GM19397 (cell line): ENCODE results near the gene NADSYN1.
"Not testable (repeated sequence)": the region's sequence is repeated elsewhere in the genome, so short reads cannot be mapped to it uniquely, and the experiment has no call there.

Experiments
- ATAC-seq: cut with Tn5 transposase; IDR thresholded peaks from one replicate; pipeline ENCODE4 v1.9.1; 2021; ENCODE audit warnings: mild to moderate bottlenecking, moderate library complexity; ENCODE audit not compliant: unreplicated experiment

Gene NADSYN1

DNA sequence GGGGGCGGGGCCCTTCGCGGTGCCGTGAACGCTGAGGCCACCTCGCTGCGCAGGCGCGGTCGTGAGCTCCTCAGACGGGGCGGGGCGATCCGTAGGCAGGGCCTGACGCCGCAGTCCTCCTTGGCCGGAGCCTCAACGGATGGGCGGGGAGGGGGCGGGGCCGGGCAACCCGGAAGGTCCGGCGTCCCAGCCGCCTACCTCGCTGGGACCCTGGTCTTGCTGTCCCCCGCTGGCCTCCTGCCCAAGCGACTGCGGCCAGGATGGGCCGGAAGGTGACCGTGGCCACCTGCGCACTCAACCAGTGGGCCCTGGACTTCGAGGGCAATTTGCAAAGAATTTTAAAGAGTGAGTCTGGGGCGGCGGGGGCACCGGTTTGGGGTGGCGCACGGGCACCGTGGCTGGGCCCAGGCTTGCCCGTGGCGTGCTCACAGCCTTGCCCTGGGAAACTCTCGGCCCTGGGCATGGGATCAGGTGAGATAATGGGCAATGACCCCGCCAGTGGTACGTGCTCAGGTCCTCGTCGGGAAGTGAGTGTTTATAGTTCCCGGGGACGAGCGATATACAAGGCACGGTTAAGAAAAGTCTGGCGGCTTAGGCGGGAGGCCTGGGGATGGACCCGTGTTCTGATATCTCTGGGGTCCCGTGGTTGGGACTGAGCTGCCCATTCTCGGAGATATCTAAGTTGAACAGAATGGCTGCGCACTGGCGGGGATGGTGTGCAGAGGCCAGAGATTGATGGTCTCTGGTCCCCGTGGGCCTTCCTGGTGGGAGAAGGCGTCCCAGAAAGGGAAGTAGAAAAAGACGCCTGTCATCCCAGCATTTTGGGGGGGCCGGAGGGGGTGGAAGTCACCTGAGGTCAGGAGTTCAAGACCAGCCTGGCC, at the start of gene NADSYN1:
TSS of gene NADSYN1 (plus strand) at position 167 of the 881 bp plus-strand sequence. CDS start at position 261, 94 bp downstream.
- peak; percentile 49 for ATAC-seq

DNA sequence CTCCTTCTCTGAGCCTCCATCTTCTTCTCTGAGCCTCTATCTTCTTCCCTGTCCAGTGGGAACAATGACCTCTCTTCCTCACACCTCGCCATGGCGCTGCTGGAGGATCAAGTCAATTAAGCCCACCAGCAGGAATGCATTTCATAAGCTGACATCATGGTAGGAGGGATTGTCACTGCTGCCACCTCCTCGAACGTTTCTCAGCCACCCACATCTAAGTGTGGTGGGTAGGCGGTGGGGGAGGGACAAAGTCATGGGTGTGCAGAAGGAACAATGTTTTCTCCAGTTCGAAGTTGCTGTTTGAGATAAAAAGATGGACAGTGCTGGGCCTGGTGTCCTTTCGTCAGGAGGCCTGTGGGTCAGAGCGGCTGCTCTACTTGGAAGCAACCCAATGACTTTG, 48.8 kb upstream of the NADSYN1 start:
- ATAC-seq: no peak

DNA sequence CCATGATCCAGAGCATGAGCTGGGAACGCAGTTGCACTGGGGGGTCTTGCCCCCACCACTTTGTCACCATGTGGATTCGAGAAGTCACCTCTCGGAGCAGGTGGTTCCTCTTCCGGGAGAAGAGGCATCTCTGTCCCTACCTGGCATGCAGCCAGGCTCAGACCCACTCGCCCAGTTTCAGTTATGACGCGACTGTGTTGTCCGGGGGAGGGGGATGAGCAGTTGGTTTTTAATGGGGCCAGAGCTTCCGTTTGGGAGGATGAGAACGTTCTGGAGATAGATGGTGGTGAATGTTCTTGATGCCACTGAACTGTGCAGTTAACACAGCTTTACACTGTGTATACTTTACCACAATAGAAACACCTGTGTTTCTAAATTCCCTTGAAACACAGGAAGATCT, 46.3 kb upstream of the NADSYN1 start:
- no peak for ATAC-seq

DNA sequence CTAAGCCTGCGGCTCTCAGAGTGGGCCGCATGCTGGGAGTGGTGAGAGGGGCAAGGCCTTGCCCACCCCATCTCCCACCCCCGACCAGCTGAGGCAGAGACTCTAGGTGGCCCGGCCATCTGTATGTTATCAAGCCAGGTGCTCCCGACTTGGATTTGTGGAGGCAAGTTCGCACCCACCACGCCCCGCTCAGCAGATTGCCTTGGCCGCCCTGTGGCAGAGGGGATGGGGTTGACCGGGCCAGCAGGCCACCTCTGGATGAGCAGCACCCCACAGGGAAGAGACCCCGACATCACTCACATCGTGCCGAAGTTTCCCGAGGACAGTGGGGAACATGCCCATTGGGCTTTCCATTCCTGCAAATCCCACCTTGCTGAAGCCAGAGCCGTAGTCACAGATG, 45.6 kb upstream of the NADSYN1 start:
- no peak for ATAC-seq

GRCh38 chr11:71408826-71409225, 44.2 kb upstream of the NADSYN1 start:
- no peak for ATAC-seq

DNA sequence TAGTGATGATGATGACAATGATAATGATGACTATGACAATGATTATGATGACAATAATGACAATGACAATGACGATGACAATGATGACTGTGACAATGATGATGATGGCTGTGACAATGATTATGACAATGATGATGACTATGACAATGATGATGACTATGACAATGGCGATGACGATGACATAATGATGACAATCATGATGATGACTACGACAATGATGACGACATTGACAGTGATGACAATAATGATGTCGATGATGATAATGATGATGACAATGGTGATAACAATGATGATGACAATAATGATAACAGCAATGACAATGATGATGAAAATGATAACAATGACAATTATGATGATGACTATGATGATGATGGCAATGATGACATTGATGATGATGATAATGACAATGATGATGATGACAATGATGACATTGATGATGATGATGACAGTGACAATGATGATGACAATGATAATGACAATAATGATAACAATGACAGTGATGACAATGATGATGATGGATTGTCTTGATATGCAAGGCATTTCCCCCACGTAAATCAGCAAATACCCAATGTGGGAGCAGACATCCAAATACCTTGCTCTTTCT, 42.5 kb upstream of the NADSYN1 start:
- no peak for ATAC-seq

GRCh38 chr11:71414645-71415044, 38.4 kb upstream of the NADSYN1 start:
- no peak for ATAC-seq

GRCh38 chr11:71418643-71419042, 34.4 kb upstream of the NADSYN1 start:
- ATAC-seq: no peak

DNA sequence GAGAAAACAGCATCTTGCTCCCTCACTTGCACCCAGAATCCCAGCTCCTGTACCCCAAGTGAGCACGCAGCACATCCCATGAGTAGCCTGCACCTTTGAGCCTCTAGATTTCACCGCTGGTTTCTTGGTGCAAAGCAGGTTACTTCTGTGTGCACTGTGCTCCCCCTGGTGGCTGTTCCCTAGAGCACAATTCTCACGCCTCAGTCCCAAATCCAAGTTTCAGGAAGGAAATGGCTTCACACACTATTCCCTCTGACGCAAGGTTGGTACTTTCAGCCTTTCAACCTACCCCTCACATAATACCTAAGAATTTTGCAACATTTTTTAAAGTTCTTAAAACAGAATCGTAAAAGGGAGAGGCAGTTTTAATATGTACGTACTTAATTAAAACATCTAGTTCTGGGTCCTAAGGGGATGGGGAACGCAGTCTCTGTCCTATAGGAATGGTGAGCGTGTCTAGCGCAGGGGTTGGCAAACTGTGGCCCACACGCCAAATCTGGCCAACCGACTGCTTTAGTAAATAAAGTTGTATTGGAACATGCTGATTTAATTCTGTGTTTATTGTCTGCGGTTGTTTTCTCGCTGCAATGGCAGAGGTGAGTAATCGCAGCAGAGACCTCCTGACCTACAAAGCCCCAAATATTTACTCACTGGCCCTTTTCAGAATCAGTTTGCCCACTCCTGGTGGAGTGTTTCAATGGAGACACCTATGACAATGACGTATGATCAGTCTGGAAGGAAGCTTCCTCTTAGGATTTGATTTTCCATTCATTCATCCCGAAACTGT, 32.4 kb upstream of the NADSYN1 start:
- ATAC-seq: no peak

DNA sequence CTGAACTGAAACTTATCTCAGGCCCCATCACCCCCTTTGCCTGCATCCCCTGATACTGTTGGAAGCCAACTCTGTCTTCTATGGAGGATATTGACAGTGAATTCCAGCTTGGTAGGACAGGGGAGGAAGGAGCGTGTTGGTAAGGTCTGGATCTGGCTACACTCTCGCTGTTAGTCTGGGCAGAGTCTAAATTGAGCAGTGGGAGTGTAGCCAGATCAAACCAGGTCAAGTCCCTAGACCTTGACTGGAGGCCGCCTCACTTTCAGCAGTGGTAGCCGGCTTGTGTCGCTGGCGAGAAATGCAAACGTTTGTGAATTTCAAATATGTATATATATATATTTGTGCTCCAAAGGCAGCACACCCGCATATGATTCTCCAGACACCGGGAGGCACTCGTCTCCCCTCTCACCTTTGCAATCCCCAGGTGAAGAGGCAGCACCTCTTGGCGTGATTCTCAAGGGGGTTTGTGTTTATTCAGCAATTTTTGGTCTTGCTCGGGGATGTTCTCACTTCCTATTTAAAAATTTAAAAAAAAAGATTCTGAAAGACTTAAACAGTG, 31.5 kb upstream of the NADSYN1 start:
- no peak for ATAC-seq

DNA sequence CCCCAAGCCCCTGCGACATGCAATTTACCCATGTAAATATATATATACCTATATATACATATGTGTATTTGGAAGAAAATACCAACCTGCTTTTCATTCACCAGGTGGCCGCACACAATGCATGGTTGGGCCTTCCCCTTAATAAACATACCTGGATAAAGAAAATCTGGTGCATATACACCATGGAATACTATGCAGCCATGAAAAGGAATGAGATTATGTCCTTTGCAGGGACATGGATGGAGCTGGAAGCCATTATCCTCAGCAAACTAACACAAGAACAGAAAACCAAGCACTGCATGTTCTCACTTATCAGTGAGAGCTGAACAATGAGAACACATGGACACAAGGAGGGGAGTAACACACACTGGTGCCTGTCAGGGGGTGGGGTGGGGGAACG, 30.7 kb upstream of the NADSYN1 start:
- ATAC-seq: not testable (repeated sequence)

DNA sequence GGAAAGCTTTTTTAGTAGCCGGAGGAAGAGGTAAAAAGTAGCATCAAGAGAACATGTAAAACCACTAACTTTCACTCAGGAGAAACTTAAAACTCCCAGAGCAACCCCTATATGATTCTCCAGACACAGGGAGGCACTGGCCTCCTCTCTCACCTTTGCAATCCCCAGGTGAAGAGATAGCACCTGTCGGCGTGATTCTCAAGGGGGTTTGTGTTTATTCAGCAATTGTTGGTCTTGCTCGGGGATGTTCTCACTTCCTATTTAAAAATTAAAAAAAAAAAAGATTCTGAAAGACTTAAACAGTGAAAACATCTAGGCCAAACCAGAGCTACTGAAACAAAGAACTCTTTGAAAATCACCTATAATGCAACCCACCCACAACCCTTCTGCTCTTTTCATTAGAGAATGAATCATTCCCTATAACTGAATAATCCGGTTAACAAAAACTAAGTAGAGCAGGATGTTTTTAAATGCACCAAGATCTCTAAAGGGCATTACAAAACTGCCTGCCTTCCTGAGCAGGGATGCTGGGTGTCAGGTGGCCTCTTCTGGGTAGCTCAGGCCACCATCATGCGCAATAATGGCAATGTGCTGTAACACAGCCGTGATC, 29.7 kb upstream of the NADSYN1 start:
- ATAC-seq: no peak

- no peak for ATAC-seq
Measured at GRCh38 chr11:71425409-71425808, 27.6 kb upstream of the NADSYN1 start.

DNA sequence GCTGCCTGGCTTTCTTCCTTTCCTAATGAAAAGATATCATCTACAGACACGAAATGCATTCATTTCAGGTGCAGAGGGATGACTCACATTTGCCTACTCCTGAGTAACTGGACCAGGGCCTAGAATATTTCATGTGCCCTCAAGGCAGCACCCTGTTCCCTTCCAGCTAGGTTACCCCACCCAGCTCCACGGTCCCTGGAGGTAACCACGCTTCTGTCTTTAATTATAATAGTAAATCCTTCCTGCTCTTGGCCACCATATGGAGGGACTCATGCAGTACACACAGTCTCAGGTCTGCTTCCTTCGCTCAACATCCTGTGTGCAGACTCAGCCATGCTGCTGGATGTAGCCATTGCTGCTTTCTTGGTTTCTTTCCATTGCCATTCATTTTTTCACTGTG, 27.1 kb upstream of the NADSYN1 start:
- ATAC-seq: no peak

DNA sequence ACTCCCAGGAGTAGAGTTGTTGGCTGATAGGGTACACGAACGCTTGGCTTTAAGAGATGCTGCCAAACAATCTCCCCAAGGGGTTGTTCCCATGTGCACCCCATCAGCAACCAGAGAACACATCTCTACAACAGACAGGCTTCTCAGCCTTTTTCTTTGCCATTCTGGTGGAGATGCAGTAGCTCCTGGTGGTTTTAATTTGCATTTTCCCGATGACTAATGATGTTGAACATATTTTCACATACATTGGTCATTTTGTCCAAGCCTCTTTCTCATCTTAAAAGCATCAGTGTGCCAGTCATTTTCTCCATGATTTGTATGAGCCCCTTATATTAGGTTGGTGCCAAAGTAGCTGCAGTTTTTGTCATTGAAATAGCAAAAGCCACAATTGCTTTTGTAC, 26.6 kb upstream of the NADSYN1 start:
- no peak for ATAC-seq

- no peak for ATAC-seq
Measured at GRCh38 chr11:71428861-71429435, 24.1 kb upstream of the NADSYN1 start.

GRCh38 chr11:71429701-71430100, 23.3 kb upstream of the NADSYN1 start:
- ATAC-seq: no peak

GRCh38 chr11:71430166-71430565, 22.8 kb upstream of the NADSYN1 start:
- no peak for ATAC-seq

DNA sequence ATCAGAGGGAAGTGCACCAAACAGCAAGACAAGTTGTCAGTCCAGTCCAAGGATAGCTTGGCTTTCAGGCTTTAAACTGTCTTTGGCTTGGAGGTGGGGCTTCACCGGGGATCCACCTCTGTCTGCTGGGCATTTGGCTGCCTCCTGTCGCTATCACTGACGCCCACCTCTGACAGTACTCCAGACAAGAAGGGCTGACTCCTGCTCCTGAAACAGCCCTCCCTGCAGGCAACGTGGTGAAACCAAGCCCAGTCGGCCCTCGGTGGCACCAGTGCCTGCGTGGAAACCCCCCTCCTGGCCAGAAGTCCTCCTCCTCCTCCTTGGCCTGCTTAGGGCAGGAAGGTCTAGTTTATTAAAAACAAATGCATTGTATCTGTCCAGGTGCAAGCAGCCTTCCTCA, 21.7 kb upstream of the NADSYN1 start:
- ATAC-seq: no peak
